GM23338 (cell line): ENCODE data around the gene SSR3.

Experiments
- CREB1 ChIP-seq: fragments of 250-450 bp; sonication (Bioruptor Pico); IDR thresholded peaks from 2 replicates; pipeline ENCODE4 v1.5.0; 2020; ENCODE audit warnings: low read depth, mild to moderate bottlenecking, moderate library complexity
- CTCF ChIP-seq, 2 experiments: fragments of 200-600 bp in 1 of 2; sonication (generic) in 1 of 2; conservative IDR thresholded peaks; 2 replicates each; pipeline versions ENCODE4 v1.5.1 to v1.6.1; 2016 to 2017; ENCODE audit warnings: antibody characterized with exemption in 2 of 2, low read depth in 2 of 2, mild to moderate bottlenecking in 2 of 2, moderate library complexity in 1 of 2
- ETS1 ChIP-seq: IDR thresholded peaks from 2 replicates; pipeline ENCODE4 v1.6.1; 2016; ENCODE audit warnings: antibody characterized with exemption
- EZH2 ChIP-seq: fragments of 200-600 bp; sonication (generic); IDR thresholded peaks from one replicate; pipeline ENCODE4 v1.8.0; 2017; ENCODE audit warnings: antibody characterized with exemption, mild to moderate bottlenecking, low read depth; ENCODE audit not compliant: unreplicated experiment
- EZH2phosphoT487 ChIP-seq: fragments of 200-600 bp; sonication (generic); IDR thresholded peaks from one replicate; pipeline ENCODE4 v1.8.1; 2018; ENCODE audit warnings: antibody characterized with exemption; ENCODE audit not compliant: unreplicated experiment
- JUNB ChIP-seq: IDR thresholded peaks from one replicate; pipeline ENCODE4 v1.6.1; 2016; ENCODE audit warnings: antibody characterized with exemption; ENCODE audit not compliant: unreplicated experiment
- NANOG ChIP-seq: IDR thresholded peaks from 2 replicates; pipeline ENCODE4 v1.6.1; 2016; ENCODE audit warnings: antibody characterized with exemption, borderline replicate concordance
- POLR2AphosphoS5 ChIP-seq: IDR thresholded peaks from 2 replicates; pipeline ENCODE4 v1.6.1; 2016; ENCODE audit warnings: antibody characterized with exemption, low read depth
- REST ChIP-seq: IDR thresholded peaks from one replicate; pipeline ENCODE4 v1.6.1; 2018; ENCODE audit warnings: antibody characterized with exemption; ENCODE audit not compliant: unreplicated experiment
- STAT1 ChIP-seq: IDR thresholded peaks from one replicate; pipeline ENCODE4 v1.6.1; 2016; ENCODE audit warnings: antibody characterized with exemption; ENCODE audit not compliant: unreplicated experiment
- ZNF114 ChIP-seq: fragments of 250-450 bp; sonication (Bioruptor Pico); IDR thresholded peaks from 2 replicates; pipeline ENCODE4 v1.5.0; 2020; ENCODE audit warnings: mild to moderate bottlenecking, moderate library complexity
- ZNF331 ChIP-seq: fragments of 250-450 bp; sonication (Bioruptor Pico); IDR thresholded peaks from 2 replicates; pipeline ENCODE4 v1.5.0; 2020; ENCODE audit warnings: low read depth, mild to moderate bottlenecking, moderate library complexity
- ZNF462 ChIP-seq: fragments of 250-450 bp; sonication (Bioruptor Pico); IDR thresholded peaks from 2 replicates; pipeline ENCODE4 v1.5.0; 2020; ENCODE audit warnings: mild to moderate bottlenecking, moderate library complexity

- TF ChIP-seq CTCF (conservative IDR thresholded peaks at IDR 0.05; ENCODE audit: low read depth in 2 of 2) (no peak), POLR2AphosphoS5 (no peak), EZH2 (no peak), REST (no peak), EZH2phosphoT487 (no peak), CREB1 (CRISPR knock-in tag) (no peak), ZNF462 (CRISPR knock-in tag) (no peak), STAT1 (no peak), JUNB (no peak), ETS1 (no peak), ZNF331 (CRISPR knock-in tag) (no peak), NANOG (no peak), ZNF114 (CRISPR knock-in tag) (no peak)
These were observed 27.7 kb upstream of the SSR3 start for GRCh38 chr3:156582532-156583183.
